IPS-18c (cell line): Measurements from ENCODE around the gene SEL1L3.

ENCODE experiments used
- H3K4me3 ChIP-seq: 2 replicates; pipeline ENCODE4 v1.7.0; 2013; ENCODE audit warnings: low read depth, mild to moderate bottlenecking, low read length, moderate library complexity; ENCODE audit not compliant: insufficient read depth
- H3K9me3 ChIP-seq: one replicate; pipeline ENCODE4 v1.6.1; 2013; ENCODE audit warnings: mild to moderate bottlenecking, low read length, moderate library complexity; ENCODE audit not compliant: control insufficient read depth, insufficient read depth

The SEL1L3 gene

DNA sequence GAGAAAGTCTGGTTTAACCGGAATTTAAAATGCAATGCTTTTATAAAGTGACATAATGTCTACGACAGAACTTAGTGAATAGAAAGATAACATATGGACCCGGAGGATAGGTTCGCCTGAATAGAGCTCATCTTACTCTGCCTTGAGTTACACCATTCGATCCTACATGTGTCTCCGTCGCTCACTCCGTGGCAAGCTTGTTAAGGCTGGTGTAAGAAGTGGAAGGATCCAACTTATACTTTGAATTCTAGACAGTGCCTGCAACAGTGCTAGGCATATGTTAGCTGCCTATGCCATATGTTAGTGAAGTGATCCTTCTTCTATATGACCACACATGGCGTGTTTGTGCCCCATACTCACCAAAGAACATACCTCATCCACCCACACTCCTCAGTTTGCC, 50.9 kb downstream of the SEL1L3 start:
- Histone ChIP-seq H3K9me3 (no peaks in the 10 kb centered on the region), H3K4me3 (no peak overlapping the region)

- no peaks in the 10 kb centered on the region for H3K9me3 ChIP-seq
- no peak overlapping the region for H3K4me3 ChIP-seq
Measured at GRCh38 chr4:25811374-25811690, 51.5 kb downstream of the SEL1L3 start.

DNA sequence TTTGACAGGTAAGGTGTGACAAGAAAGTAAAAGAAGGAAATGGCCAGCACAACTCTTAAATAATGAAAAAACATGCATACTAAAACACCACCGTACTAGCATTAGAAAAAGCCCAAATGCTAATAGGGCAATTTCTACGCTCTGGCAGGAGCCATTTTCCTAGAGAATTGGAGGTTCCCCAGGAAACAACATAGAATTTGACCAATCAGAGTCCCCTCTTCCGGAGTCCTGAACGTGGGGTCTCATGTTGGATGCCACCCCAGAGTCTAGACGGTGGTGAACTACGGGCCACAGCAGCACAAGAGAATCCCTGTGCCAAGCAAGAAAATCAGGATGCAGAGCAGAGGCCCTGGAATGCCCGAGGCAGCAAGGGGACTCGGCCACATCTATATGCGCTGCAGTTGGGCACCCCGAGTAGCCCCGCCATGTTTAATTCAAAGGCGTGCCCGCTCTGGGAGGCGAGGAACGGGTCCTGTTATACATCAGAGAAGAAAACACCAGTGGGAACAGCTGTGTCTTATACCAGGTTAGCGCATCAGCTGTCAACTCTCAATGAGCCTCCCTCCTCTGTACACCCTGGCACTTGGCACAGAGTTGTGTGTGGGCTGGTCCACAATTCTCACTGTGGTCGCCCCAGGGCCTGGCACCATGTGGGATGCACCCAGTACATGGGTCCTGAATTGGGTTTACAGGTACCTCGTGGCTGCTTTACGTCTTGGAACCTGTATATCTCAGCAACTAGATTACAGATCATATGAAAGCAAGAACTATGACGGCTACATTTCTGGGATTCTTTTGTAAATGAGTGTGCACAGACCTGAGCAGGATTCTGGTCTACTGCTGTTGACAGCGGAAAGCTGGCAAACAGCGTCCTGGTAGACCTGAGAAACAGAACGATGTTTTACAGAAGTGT, 52.1 kb downstream of the SEL1L3 start:
- Histone ChIP-seq H3K4me3 (no peak overlapping the region; the same call in 1 of the 2 replicates), H3K9me3 (no peaks in the 10 kb centered on the region)

DNA sequence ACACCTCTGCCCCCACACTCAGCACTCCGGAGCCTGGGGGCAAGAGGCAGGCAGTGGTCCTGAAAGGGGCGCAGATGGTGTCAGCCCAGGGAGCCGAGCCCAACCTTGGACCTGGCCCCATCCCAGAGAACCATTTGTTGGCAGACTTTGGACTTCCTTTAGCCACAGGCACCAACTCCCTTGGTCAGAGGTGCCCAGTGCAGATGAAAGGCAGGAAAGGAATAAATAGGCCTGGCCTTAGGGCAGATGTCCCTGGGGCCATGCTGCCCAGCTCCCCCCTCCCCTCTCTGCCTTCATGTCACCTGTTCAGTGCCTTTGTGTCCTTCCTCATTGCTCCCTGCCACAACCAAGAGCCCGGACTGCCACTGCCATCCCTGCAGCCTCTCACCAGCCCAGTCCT, 52.8 kb downstream of the SEL1L3 start:
- Histone ChIP-seq H3K4me3 (no peak overlapping the region), H3K9me3 (no peaks in the 10 kb centered on the region)

GRCh38 chr4:25807102-25807728, 55.6 kb downstream of the SEL1L3 start:
- H3K9me3 ChIP-seq, result no peaks in the 10 kb centered on the region
- H3K4me3 ChIP-seq, result no peak overlapping the region

GRCh38 chr4:25805255-25805860, 57.4 kb downstream of the SEL1L3 start:
- H3K9me3 ChIP-seq, result peaks cover 2% of the 10 kb centered on the region

DNA sequence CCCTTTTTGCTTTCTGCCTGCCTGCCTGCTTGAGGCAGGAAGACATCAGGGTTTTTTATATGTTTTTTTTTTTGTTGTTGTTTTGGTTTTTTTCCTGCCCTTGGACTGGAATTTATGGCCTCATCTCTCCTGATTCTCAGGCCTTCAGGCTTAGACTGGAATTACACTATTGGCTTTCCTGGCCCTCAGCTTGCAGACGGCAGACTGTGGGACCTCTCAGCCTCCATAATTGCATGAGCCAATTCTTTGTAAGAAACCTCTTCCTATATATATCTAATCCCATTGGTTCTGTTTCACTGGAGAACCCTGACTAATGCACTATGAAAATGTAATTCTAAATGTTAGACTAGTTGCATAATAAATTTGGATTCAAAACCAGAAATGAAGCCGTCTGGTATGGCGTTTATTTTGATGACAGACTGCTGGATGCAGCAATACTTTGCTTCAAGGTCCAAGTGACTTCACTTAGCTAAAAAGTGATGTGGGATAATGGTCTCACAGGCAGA, 59.0 kb downstream of the SEL1L3 start:
- Histone ChIP-seq H3K4me3 (no peak overlapping the region), H3K9me3 (peaks cover 2% of the 10 kb centered on the region)

More at GRCh38 chr4:25805255-25805860, 57.4 kb downstream of the SEL1L3 start:
- H3K4me3 ChIP-seq, result no peak overlapping the region

DNA sequence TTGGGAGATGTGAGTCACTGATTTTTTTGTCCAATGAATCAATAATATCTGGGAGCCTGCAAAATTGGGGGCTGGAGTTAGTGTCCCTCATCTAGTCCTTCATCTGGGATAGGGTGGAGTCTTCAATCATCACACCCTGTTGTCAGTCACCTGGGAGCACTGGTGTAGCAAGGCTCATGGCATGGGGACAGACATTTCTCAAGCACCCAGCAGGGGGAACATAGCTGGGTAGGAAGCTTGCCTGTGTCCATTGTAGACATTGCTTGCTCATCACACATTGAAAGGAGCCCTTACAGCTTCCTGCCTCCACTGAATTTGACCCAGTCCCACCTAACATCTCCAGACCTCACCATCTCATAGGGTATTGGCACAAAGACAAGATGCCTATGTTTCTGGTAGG, 61.2 kb downstream of the SEL1L3 start:
- H3K4me3 ChIP-seq, result no peak overlapping the region
- H3K9me3 ChIP-seq, result peaks cover 2% of the 10 kb centered on the region

DNA sequence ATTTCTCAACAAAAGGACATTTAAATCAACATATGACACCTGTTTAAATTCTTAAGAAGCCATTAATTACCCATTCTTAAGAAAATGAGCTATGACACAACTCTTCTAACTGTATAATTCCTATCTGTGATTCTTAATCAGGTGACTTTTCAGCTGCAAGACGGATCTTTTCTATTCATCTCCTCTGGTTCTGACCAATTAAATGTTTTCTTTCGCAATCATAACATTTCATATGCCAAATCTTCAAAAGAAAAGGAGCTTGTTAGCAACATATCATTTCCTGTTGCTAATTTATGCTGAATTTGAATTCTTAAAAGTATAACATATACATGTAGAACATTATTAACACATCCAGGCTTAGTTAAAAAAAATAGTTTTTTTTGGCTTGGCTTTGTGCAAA, 62.5 kb downstream of the SEL1L3 start:
- no peak overlapping the region for H3K4me3 ChIP-seq
- peaks cover 2% of the 10 kb centered on the region for H3K9me3 ChIP-seq

GRCh38 chr4:25799522-25799921, 63.3 kb downstream of the SEL1L3 start:
- peaks cover 2% of the 10 kb centered on the region for H3K9me3 ChIP-seq
- H3K4me3 ChIP-seq, result no peak overlapping the region

DNA sequence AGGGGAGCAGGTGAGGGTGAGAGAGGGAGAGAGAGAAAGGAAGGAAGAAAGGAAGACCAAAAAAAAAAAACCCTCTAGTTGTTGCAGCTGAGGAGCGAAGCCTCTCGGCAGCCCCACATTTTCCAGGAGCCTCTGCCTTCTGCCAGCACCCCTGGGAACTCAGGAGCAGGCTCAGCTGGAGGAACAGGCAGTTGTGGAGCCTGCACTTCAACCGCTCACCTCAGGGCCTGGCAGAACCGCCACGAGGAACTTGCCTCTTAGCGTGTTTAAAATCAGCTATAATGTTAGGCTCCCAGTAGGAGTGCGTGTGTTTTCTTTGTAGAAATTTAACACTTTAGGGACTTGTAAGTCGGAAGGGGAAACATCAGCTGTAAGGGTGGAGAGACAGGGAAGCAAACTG, 65.7 kb downstream of the SEL1L3 start:
- H3K4me3 ChIP-seq, result no peak overlapping the region

DNA sequence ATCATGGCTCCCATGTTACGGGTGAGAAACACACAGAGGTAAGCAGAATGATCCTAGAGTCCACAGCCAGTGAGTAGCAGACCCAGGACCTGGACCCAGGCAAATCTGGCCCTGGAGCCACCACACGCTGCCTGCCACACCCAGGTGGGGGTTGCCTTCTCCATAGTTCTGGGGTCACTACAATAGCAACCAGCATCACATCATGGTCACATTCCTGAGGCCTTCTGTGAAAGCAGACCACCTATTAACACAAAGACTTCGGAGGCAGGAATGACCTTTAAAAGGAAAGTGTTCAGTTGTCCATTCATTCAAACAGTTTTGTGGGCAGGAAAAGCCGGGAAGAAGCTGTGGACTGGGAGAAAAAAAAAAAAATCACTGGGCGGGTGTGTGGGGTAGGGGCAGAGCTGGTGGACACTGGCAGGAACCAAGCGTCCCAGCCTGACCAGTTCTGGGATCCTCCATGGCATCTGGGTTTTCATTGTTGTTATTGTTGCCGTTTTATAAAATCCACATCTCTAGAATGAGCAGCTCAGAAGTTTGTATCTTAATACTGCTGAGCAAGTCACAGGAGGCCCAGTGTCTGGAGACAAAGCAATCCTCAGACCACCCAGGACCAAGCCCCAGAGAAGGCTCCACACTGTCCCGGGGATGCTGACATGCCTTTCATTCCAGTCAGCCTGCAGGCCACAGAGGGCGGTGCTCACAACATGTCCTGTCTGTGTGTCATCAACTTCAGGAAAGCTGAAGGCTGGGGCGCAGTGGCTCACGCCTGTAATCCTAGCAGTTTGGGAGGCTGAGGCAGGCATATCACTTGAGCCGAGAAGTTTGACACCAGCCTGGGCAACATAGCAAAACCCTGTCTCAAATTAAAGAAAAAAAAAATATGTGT, 67.0 kb downstream of the SEL1L3 start:
- no peaks in the 10 kb centered on the region for H3K9me3 ChIP-seq
- no peak overlapping the region for H3K4me3 ChIP-seq

More for the DNA sequence above, 65.7 kb downstream of the SEL1L3 start:
- peaks cover 2% of the 10 kb centered on the region for H3K9me3 ChIP-seq

GRCh38 chr4:25795091-25795490, 67.7 kb downstream of the SEL1L3 start:
- H3K9me3 ChIP-seq, result no peaks in the 10 kb centered on the region
- no peak overlapping the region for H3K4me3 ChIP-seq

- H3K4me3 ChIP-seq, result no peak overlapping the region
Measured at GRCh38 chr4:25792876-25793275, 69.9 kb downstream of the SEL1L3 start.

DNA sequence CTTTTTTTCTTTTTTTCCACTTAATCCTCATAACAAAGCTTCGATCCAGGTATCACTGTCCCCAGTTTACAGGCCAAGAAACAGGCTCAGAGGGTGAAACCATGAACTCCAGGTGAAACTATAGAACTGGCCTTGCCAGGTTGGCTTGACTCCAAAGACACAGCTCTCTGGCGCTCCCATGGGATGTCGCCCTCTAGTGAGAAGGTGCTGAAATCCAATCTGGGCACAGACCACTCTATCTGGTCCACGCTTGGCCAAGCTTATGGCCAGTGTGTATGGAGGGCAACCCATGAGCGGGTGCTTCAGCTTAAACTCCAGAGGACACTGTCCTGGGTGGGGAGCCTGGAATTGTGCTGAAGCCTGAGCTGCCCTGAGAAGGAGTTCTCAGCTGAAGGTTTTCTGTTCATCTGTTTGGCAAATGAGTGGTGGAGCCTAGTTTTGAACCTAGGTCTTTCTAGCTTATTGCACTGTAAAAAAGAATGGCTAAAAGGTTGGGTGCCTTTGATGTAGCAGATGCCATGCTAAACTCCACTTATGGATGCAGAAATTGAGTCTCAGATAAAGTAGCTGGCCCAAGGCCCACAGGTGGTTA, 70.5 kb downstream of the SEL1L3 start:
- Histone ChIP-seq H3K9me3 (no peaks in the 10 kb centered on the region), H3K4me3 (no peak overlapping the region)

More at GRCh38 chr4:25792876-25793275, 69.9 kb downstream of the SEL1L3 start:
- no peaks in the 10 kb centered on the region for H3K9me3 ChIP-seq

DNA sequence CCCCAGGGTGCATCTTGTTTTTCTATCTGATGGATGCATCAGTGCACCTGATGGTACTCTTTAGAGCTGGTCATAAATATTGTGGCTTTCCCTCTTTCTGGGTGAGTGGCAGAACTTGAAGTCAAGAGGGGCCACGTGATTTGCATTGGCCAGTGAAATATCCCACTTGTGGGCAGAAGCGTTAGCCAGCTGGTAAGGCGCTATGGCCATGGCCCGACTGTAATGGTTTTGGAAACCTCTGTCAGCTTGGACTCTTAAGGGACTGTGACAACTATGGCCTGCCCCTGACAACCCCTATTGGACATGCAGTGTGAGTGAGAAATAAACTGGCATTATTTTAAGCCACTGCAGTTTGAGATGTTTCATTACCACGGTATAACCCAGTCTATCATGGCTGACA, 72.8 kb downstream of the SEL1L3 start:
- Histone ChIP-seq H3K4me3 (no peak overlapping the region), H3K9me3 (no peaks in the 10 kb centered on the region)
